ENCODE data around the gene KCNQ2.
A peak's percentile ranks its signal among the peaks of the same experiment; 100 is the strongest.

Gene KCNQ2

GRCh38 chr20:63452341-63452740, 20.1 kb downstream of the KCNQ2 start:
- DNase-seq = no peak

GRCh38 chr20:63451821-63452220, 20.6 kb downstream of the KCNQ2 start:
- no peak for DNase-seq

- no peak for DNase-seq
Measured at GRCh38 chr20:63449796-63450730, 22.4 kb downstream of the KCNQ2 start.

DNA sequence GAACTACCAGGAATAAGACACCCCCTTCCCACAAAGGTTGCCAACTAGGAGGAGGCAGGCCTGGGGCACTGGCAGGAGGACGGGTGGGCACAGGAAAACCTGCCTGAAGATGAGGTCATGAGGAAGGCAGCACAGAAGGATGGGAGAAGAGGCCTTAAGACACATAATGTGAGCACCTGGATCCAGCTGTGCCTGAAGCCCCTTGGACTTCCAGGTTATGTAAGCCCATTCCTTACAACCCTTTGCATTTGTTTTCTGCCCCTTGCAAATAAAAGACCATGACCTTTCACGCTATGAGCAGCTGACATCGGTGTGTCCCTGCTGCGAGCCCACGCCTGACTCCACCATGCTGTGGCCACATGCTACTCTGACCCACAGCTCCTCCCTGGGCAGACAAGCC, 23.4 kb downstream of the KCNQ2 start:
- no peak for DNase-seq

GRCh38 chr20:63448031-63448430, 24.4 kb downstream of the KCNQ2 start:
- no peak for DNase-seq

DNA sequence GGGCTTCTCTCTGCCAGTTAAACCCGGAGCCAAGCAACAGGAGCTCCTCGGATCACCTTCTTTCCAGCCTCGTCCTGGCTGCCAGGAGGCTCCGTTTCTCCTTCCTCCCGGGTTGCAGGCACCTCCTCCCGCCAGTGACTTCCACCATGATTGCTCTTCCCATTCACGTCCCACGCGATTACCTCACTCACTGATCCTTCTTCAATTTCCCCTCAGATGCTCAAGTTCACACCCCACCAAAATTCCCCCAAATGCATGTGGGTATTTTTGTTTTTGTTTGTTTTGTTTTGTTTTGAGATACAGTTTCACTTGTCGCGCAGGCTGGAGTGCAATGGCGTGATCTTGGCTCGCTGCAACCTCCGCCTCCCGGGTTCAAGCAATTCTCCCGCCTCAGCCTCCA, 25.1 kb downstream of the KCNQ2 start:
- no peak for DNase-seq

DNA sequence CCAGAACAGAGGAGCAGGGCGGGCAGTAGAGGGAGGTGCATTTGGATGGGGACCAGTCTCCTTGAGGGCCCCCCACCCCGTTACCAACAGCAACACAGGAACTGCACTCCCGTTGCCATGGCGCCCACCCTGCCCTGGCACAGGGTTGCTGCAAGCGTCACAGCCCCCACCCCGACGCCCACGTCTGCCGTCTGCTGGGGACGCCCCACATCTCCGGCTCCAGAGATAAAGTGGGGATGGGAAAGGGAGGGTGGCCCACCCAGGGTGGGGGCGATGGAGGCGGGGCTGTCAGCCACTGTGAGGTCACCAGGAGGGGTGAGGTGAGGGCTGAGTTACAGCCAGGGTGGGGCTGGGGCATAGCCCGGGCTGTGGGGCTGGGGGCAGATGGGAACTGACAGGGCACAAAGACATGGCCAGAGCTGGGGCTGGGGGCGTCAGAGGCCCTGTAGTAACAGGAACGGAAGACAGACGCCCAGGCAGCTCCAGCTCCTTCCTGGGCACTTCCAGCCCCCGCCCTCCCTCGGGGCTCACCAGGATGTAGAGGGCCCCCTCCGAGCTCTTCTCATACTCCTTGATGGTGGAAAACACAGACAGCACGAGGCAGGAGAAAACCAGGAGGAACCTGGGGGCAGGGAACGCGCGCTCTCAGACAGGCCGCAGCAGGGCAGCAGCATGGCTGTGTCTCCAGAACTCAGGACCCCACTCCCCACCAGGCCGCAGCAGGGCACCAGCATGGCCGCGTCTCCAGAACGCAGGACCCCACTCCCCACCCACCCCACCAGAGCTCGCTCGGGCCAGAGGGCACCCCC, 26.0 kb downstream of the KCNQ2 start:
- no peak for DNase-seq

GRCh38 chr20:63445075-63445734, 27.2 kb downstream of the KCNQ2 start:
- no peak for DNase-seq

DNA sequence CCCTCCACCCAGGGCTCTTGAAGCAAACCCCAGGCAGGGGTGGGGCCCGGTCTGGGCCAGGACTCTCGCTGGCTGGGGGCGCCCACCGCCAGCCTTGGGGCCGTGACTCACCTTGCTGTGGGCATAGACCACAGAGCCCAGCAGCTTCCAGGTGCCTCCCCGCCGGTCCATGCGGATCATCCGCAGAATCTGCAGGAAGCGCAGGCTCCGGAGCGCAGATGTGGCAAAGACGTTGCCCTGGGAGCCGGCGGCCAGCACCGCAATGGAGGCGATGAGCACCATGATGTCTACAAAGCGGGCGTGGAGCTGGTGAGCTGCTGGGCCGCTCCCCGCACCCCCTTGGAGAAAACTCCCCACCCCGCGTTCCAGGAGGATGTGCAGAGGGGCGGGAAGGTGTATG, 27.9 kb downstream of the KCNQ2 start:
- DNase-seq = no peak

GRCh38 chr20:63443606-63444395, 28.7 kb downstream of the KCNQ2 start:
- DNase-seq = no peak

DNA sequence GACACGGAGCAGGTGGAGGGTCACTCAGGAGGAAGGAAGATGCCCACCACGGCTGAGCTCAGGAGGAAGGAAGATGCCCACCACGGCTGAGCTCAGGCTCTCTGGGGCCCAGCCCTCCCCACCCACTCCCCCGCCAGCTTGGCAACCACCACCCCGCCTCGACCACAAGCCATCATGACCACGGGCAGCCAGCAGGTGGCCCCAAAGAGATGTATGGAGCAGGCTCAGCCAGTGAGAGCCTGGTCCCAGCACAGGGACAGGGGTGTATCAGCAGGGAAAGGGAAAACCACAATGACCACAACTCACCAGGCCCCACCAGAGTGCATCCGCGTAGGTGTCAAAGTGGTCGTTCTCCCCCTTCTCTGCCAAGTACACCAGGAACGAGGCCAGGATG, 30.4 kb downstream of the KCNQ2 start:
- peak; percentile 26 for DNase-seq

DNA sequence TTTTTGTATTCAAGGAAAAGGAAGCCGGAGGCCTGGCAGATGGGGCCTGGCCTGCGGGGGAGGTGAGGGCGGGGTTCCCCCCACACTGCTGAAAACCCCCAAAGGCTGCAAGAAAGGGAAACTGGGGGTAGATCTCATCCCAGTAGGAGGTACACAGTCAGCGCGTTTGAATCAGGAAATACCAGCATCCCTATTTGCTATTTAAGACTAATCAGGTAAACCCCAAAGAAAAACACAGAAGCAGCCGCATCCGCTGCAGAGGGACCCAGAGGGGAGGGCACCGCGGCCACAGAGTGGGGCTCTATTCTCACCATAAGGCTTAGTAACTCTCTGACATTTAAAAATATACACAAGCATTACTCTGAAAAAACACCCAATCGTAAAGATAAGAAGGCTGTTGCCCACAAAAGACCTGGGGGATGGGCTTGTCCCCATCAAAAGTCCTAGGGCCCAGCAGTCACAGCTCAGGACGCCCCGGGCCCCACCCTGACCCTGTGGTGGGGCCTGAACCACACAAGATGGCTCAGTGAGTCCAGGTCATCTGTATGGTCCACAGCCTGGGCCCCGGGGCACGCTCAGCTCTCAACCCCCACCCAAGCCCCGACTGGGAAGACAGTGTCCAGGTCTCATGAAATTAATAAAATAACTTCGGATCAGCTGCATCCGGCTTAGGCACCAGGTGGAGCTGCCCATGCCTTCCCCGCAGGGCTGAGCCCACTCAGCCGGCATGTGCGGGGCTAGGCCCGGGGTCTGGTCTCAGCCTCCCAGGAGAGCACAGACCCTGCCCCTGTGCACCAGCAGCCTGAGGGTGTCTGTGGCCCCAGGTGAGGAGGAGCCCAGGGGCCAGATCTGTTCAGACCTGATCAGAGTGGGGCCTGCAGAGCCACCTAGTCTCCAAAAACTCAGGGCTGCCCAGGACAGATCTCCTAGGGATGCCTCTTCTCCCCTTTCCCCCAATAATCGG, 31.0 kb downstream of the KCNQ2 start:
- no peak for DNase-seq

- no peak for DNase-seq
Measured at GRCh38 chr20:63440366-63440955, 32.0 kb downstream of the KCNQ2 start.

GRCh38 chr20:63439866-63440265, 32.6 kb downstream of the KCNQ2 start:
- DNase-seq = no peak

- no peak for DNase-seq
Measured at GRCh38 chr20:63438121-63438520, 34.3 kb downstream of the KCNQ2 start.

GRCh38 chr20:63435552-63435951, 36.9 kb downstream of the KCNQ2 start:
- DNase-seq = no peak

DNA sequence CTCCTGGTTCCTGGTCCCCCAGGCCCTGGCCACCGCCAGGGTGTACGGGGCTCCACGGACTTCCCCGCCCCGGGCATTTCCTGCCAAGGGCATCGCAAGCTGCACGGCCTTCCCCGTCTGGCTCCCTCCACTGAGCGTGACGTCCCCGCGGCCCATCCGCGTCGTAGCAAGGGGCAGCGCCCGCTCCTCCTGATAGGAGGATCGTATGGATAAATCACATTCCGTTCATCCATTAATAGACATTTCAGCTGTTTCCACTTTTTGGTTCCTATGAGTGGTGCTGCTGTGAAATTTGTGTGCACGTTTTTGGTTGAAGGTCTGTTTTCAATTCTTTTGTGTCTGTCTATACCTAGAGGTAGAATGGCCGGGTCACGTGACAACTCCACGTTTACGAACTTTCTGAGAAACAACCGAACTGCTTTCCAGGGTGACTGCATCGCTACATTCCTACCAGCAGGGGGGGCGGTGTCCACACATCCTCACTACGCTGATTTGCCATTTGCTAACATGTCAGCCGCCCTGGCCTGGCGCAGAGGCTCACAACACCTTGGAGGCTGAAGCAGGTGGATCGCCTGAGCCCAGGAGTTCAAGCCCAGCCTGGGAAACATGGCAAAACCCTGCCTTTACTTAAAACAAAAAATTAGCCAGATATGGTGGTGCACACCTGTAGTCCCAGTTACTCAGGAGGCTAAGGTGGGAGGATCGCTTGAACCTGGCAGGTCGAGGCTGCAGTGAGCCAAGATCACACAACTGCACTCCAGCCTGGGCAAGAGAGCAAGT, 37.7 kb downstream of the KCNQ2 start:
- peak; percentile 5 for DNase-seq

GRCh38 chr20:63433756-63434531, 38.5 kb downstream of the KCNQ2 start:
- no peak for DNase-seq

- no peak for DNase-seq
Measured at GRCh38 chr20:63433351-63433750, 39.1 kb downstream of the KCNQ2 start.

Data from HCEC 1CT (cell line).